LoVo (cell line): Measurements from ENCODE around the gene NEURL2.

Experiments used
- DNase-seq: peaks from one replicate; pipeline ENCODE4 v3.0.0-alpha.2; 2016; ENCODE audit warnings: low spot score

NEURL2 gene

DNA sequence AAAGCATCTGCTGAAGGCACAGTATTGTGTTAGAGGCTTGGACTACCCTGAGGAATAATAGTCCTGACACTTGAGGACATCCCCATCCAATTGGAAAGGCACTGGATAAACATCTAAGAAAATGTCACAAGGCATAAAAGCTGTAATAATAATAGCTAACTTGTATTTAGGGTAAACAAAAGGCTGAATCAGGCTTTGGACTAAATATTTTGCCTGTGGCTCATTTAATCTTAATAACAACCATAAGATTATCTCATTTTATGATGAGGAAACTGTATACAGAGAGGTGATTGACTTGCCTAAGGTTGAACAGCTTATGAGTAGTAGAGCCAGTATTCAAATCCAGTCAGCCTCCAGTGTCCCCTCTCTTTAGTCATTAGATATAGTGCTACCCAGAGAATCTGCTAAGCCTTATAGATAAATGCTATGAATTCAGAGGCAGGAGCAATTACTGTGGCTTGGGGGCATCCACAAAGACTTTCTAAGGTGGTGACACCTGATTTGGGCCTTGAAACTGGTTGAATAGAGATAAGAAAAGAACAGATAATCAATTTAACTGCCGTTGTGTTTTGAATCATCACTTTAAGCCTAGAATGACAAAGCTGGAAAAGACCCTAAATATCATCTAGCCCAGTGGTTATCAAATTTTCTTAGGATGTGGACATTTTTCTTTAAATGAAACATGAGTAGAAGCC is 17.5 kb downstream of the NEURL2 start:
- no peak for DNase-seq

DNA sequence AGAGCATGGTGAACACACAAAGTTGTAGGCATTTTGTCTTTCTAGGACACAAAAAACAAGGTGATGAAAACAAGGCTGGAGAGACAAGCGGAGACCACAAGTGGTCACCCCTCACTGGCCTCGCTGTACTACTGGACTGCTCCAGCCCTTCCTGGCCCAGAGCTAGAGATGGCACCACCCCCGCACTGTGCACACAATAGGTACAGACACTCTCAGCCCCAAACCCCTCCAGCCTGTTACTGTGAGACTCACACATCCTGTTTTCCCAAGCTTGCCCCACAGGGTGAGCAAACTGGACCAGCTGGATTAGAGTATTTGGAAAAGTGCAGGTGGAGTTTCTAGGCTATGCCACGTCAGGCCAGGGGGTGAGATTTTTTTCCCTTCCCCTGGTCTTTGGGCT is 18.4 kb downstream of the NEURL2 start:
- no peak for DNase-seq

DNA sequence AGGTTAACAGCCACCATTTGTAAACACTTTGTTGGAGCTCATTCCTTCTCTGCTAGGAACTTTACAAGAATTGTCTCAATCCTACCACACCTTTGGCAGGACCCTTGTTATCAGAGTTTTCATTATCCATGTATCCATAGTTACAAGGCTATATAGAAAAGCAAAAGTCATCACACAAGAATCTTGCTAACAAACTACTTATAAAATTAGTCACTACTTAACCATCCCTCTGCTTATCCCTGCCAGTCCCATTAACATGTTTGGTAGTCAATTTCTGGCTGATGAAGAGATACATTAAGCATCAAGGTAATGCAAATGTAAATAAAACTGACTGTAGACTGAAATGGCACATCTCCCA is 23.2 kb downstream of the NEURL2 start:
- peak; percentile 18 for DNase-seq

DNA sequence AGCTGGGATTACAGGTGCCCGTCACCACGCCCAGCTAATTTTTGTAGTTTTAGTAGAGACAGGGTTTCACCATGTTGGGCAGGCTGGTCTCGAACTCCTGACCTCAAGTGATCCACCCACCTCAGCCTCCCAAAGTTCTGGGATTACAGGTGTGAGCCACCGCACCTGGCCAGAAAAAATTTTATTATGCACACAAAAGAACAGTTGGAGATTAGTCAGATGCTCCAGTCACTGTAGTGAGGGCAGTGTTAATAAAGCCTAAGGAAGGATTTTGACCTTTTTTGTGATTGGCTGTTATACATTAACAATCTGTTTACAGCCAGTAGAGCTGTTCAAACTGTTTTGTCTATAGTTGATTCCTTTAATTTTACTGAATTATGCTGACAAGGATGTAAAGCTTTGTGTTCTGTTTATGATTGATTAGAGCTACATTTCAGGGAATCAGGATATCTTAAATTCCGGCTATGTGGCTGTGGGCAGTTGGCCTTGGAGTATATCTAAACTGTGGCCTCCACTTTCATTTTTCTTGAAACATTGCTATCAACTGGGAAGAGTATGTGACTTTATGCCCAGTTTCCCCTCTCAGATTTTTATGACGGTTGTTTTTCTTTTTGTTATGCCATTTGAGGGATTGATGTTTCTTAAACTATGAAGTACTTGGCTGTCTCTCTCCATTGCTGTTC is 23.7 kb downstream of the NEURL2 start:
- no peak for DNase-seq

DNA sequence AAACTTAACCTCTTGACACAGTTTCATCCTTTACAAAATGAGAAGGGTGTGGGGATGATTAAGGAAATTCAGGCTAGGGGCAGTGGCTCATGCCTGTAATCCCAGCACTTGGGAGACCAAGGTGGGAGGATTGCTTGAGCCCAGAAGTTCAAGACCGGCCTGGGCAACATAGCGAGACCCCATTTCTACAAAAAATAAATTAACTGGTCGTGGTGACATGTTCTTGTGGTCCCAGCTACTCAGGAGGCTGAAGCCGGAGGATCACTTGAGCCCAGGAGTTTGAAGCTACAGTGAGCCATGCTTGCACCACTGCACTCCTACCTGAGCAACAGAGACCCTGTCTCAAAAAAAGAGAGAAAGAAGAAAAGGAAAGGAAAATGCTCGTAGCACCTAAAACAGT is 24.6 kb downstream of the NEURL2 start:
- DNase-seq = no peak

DNA sequence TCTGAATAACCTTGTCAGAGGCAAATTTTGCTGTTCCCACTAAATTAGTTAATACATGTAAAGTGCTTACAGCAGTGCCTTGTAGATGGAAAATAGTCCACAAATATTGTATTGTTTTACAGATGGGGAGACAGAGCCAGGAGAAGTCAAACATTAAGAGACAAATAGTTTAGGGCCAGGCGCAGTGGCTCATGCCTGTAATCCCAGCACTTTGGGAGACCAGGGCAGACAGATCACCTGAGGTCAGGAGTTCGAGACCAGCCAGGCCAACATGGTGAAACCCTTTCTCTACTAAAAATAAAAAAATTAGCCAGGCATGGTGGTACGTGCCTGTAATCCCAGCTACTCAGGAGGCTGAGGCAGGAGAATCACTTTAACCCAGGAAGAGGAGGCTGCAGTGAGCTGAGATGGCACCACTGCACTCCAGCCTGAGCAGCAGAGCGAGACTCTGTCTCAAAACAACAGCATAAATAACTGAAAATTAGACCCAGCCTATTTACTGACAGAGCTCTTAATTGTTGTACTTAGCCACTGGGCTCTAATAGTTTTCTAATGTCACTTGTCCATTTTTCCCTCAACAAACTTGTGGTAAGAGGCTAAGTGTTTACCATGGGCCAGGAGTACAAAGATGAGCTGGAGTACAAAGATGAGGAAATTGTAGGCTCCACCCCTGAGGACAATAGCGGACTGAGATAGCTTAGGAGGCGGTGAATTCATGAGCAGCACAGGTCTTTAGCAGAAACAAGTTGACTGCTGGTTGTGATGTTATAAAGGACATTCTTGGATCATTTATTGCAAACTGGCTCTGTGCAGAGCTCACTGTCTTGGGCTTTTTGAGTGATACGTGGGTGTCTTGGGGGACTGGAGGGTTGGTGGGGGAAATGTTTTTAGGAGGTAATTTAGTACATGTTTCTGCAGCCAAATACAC is 27.2 kb downstream of the NEURL2 start:
- DNase-seq = no peak

DNA sequence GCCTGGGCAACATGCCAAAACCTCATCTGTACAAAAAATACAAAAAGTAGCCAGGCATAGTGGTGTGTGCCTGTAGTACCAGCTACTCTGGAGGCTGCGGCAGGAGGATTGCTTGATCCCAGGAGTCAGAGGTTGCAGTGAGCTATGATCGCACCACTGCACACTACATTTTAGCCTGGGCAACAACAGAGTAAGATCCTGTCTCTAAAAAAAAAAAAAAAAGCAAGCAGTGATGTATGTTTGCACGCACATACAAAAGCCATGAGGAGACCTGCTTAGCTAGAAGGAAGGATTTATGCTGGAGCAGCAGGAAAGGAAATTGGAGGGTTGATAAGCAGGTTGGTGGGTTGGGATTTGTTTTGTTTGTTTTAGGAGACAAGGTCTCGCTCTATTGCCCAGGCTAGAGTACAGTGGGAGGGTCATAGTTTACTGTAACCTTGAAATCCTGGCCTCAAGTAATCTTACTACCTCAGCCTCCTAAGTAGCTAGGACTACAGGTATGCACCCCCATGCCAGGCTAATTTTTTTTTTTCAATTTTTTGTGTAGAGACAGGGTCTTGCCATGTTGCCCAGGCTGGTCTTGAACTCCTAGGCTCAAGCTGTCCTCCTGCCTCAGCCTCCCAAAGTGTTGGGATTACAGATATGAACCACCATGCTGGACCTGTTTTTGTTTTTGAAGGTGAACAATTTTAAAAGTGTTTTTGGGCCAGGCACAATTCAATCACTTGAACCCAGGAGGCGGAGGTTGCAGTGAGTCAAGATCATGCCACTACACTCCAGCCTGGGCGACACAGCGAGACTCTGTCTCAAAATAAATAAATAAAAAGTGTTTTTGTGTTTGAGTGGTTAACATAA is 29.6 kb downstream of the NEURL2 start:
- no peak for DNase-seq

DNA sequence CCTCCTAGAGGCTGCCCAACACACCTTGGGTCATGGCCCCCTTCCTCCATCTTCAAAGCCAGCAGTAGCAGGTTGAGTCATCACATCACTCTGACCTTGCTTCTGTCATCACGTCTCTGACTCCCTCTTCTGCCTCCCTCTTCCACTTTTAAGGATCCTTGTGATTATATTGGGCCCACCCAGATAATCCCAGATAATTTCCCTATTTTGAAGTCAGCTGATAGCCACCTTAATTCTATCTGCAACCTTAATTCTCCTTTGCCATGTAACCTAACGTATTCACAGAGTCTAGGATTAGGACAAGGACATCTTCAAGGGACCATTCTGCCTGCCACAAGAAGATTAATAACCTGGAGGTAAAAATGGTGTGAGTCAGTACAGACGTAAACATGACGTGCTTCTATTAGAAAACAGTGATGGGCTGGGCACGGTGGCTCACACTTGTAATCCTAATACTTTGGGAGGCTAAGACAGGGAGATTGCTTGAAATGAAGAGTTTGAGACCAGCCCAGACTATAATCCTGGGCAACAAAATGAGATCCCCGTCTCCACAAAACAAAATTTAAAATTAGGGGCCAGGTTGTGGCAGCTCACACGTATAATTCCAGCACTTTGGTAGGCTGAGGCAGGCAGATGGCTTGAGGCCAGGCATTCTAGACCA is 30.3 kb downstream of the NEURL2 start:
- DNase-seq = peak; percentile 7

DNA sequence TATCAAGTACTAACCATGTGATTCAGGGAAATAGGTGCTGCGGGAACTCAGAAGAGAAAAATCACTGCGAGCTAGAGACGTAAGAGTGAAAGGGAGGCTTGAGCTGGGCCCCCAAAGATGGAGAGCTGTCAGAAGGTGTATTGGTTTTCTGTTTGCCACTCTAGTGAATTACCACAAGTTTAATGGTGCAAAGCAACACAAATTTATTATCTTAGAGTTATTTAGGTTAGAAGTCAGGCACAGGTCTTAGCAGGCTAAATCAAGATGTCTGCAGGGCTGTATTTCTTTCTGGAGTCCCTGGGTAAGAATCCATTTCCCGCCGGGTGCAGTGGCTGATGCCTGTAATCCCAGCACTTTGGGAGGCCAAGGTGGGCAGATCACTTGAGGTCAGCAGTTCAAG is 31.1 kb downstream of the NEURL2 start:
- DNase-seq = no peak

DNA sequence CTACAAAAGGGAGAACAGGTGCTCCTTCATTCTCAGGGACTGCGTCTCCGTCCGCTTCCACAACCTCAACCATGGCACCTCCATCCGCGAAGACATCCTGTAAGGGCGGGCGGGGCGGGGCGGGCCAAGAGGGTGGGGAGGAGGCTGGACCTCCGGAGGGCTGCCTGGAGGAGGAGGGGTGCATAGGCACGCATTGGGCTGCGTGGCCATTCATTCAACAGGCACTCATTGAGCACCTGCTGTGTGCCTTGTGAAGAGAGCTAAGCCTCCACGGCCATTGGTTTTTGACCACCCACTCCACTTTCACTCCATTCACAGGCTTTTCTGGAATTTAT is 33.2 kb downstream of the NEURL2 start:
- DNase-seq = no peak

DNA sequence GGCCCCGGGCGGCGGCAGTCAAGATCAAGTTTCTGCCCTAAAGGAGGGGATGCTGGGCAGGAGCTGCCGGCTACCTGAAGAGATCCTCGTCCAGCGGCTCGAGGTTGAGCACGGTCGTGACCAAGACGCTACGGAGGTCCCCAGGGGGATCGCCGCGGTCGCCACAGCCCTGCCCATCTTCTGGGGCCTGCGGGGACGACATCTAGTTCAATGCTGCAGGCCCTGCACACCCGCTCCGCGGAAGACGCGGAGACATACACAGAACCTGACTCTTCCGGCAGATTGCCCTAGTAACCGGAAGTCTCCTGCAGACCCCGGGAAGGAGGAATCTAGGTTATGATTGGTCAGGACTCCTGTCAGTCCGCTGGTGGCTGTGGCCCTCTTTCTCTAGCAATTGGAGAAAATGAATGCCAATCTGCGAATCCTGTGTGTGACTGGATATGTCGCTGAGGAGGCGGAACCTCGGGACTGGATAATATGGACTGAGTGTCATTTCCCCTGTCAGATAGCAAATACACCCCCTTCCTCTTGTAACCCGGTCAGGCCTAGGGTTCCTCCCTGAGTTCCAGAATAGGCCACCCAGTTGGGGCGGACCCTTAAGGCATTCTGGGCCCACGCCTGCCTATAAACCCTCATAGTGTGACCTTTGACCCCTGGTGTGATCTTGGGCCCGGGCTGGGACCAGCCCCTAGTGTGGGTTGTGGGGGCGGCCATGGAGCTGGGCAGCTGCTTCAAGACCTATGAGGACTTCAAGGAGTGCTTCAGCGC is 33.7 kb downstream of the NEURL2 start, which contains the start of the genes ACOT8 and ZSWIM3:
TSS of gene ACOT8 (minus strand) at position 279 of the 768 bp plus-strand sequence. CDS start at position 202, 77 bp downstream.
TSS of gene ZSWIM3 (plus strand) at position 501 of the 768 bp plus-strand sequence. CDS start at position 713, 212 bp downstream.
- DNase-seq = peak; percentile 99

DNA sequence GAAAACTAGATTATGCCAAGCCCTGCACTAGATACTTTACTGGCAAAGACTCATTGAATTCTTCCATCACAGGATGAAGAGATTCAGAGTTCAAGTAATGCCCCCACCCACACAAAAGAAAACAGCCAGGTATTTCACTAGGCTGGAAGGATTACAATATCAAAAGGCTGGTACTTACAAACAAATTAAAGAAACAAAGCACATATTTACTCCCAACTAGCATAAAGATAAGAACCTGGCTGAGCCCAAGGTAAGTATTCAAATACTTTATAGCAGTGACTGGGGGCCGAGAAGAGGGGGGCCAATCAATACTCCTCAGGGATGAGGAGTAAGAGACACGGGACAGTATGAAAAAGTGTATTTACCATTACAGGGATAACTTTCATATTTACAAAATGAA is 37.5 kb downstream of the NEURL2 start:
- no peak for DNase-seq

DNA sequence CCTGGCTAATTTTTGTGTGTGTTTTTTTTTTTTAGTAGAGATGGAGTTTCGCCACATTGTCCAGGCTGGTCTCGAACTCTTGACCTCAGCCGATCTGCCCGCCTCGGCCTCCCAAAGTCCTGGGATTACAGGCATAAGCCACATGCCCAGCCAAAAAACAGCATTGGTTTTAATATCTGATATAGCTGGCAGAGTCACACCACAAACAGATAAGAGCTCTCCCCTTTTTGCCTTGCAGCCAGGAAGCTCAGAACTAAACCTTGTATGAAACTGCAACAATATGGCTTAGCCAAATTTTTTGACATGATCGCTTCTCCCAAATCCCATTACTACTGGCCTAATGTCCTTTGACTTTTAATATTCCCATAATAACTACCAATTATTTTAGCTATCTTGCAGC is 38.7 kb downstream of the NEURL2 start:
- DNase-seq = no peak

DNA sequence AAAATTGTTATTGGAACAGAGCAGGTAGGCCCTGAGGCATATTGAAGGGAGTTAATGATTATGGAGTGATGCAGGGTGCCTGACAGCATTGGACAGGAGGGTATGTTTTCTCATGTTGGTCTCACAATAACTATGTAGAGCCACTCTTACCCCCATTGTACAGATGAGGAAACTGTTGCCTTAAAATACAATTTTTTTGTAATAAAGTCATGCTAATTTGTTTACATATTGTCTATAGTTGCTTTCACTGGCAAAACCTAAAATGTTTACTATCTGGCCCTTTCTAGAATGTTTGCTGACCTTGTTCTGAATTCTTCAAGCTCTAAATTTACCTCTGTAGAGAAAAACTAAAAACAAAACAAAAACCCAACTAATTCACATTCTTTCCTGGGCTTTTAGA is 39.5 kb downstream of the NEURL2 start:
- DNase-seq = no peak

DNA sequence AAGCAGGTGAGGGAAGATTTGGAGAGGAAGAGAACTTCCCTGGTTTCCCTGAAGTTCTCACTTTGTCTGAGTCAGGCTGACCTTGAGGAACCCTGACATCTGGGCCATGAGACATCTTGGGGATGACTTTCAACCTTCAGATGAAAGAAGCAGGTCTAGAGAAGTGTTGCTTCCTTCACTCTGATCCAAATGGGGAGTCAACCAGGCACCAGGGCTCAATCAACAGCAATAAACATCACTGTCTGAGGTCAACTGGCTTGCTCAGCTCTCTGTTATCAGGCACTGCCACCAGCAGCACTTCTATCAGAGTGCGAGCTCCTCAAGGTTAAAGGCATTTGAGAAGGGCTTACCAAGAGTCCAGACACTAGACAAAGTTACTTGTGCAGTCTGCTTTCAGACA is 40.1 kb downstream of the NEURL2 start:
- DNase-seq = no peak

DNA sequence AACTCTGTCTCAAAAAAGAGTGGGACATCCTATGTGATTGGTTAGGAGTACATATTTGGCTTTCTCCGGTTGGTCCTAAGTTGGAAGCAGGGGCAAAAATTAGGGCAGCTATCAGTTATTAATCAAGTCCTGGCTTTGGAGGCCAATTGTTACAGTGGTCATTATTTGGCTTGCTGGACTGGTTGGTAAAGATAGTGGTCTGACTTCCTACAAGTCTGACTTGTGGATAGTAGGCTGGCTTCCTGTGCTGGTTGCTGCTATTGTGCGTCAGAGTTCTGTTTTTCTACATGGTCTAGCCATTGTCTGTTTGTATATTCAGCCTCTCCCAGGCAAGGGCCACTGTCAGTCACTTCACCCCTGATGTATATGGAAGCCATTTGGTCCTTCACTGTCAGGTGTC is 40.8 kb downstream of the NEURL2 start:
- no peak for DNase-seq

DNA sequence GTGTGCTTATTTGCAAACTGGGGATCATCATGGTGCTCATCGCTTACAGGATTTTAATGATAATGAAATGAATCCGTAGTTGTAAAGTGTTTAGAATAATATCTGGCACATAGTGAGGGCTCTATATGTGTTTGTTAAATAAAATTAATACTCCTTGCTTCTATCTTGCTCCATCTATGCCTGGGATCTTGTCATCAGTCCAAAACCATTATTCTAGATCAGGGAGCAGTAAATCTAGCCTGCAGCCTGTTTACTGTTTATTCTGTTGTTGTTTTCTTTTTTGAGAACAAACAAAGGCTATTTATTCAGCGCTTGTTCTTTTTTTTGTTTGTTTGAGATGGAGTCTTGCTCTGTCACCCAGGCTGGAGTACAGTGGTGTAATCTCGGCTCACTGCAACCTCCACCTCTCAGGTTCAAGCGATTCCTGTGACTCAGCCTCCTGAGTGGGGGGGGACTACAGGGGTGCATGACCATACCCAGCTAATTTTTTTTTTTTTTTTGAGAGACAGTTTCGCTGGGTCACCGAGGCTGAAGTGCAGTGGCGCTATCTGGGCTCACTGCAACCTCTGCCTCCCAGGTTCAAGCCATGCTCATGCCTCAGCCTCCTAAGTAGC is 41.9 kb downstream of the NEURL2 start:
- DNase-seq = no peak

DNA sequence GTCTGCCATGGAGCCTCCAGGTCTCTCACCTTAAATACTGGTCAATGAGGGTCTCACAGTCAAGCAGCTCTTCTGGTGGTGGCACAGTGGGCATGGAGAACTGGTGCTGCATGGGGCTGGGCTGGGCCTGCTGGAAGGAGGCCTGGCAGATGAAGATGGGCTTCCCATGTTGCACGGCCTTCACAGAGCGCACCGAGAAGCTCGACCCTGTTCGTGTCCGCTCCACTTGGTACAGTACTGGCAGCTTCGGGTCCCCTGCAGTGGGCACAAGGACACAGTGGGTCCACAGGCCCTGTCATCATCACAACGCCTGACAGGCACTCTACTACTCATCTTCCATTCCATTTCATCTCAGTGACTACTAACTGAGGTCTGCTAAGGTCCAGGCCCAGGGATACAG is 42.6 kb downstream of the NEURL2 start:
- no peak for DNase-seq

DNA sequence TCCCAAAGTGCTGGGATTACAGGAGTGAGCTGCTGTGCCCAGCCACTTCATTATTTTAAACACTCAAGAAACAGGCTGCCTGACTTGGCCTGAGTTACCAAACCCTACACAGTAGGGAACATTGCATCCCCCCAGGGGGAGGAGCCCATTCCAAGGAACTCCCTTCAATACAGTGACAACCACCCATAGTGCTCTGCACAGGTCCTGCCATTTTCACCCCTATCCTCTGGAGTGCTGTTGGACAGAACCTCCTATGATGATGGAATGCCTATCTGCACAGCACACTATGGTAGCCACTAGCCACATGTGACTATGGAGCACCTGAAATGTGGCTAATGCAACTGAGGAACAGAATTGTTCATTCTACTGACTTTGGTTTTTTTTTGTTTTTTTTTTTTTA is 45.6 kb downstream of the NEURL2 start:
- DNase-seq = no peak

DNA sequence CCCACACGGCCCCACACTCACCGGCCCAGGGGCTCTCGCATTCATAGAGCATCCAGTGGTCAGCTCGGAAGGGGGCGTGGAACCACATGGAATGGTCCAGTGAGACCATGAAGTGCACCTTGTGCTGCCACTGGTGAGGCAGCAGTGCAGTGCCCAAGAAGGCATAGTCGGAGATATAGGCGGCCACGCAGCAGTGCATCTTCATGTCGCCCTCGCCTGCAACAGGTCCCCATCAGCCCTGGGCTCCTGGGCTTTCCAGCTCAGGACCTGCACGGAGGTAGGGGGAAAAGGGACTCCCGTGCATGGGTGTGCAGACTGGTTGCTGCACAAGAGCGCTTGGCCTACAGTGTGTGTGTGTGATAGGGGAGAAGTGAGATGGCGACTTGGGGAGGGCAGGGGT is 47.5 kb downstream of the NEURL2 start:
- DNase-seq = no peak
